Stimulated activated CD4-positive, alpha-beta T cell treated with anti-CD3 and anti-CD28 coated beads, TNF-alpha, amount 100 ng/mL, for 1 hour (primary cell): ENCODE data around the gene FRMD4A.
A peak's percentile ranks its signal among the peaks of the same experiment; 100 is the strongest.

ENCODE experiments used
- DNase-seq, 3 donors: peaks; one replicate each; pipeline ENCODE4 v3.0.0-alpha.2; 2020; ENCODE audit warnings: low read depth in 3 of 3, low spot score in 1 of 3

Gene FRMD4A

GRCh38 chr10:13712476-13712836, 618.3 kb downstream of the FRMD4A start:
- DNase-seq = no peak

GRCh38 chr10:13711291-13711690, 619.4 kb downstream of the FRMD4A start:
- no peak for DNase-seq

DNA sequence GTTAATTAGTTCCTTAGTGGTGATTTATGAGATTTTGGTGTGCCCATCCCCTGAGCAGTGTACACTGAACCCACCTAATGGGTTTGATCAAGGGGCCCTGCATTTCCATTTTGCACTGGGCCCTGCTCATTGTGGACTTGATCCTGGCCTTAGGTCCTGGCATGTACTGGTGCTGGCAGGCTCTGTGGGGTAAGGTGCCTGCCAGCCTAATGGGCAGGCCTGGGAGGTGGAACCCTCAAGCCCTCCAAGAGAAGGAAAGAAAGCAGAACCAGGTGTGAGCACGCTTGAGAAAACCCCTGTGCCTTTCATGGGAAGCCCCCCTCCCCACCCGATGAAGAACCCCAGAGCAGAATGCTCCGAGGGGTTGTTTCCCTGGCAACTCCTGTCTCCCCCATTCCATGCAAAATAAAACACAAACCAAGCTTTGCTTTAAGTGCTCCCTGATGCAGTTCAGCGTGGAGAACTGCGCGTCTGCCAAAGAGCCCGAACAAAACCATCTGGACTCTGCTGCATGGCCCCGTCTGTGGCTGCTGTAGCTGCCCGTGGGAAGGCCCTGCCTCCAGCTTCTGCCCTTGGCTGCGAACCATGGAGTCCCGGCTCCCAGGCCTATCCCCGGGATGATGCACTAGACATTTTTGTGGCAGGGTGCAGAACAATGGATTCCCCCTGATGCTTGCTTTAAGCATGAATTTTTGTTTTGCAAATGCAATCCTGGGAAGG, 620.6 kb downstream of the FRMD4A start:
- DNase-seq = no peak

GRCh38 chr10:13708256-13708990, 622.3 kb downstream of the FRMD4A start:
- DNase-seq = no peak

GRCh38 chr10:13707156-13707881, 623.4 kb downstream of the FRMD4A start:
- DNase-seq = peak in 1 of 3 donors; percentile 3

DNA sequence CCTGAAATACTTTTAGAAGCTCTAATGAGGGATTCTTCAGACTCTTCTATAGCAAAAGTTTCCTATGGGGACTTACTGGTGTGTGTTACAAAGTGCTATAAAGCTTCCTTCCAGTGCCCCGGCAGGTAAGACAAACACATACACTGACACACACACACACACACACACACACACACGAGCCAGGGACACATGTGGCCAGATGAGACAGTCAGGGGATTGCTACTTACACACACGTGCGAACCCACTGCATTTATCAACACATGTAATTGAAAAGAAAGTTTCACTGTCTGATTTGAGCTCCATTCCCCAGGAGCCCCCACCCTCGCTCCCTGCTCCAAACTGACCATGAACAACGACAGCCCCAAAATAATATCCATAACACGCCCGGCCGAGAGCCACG, 624.1 kb downstream of the FRMD4A start:
- no peak for DNase-seq

GRCh38 chr10:13706175-13706574, 624.5 kb downstream of the FRMD4A start:
- no peak for DNase-seq

DNA sequence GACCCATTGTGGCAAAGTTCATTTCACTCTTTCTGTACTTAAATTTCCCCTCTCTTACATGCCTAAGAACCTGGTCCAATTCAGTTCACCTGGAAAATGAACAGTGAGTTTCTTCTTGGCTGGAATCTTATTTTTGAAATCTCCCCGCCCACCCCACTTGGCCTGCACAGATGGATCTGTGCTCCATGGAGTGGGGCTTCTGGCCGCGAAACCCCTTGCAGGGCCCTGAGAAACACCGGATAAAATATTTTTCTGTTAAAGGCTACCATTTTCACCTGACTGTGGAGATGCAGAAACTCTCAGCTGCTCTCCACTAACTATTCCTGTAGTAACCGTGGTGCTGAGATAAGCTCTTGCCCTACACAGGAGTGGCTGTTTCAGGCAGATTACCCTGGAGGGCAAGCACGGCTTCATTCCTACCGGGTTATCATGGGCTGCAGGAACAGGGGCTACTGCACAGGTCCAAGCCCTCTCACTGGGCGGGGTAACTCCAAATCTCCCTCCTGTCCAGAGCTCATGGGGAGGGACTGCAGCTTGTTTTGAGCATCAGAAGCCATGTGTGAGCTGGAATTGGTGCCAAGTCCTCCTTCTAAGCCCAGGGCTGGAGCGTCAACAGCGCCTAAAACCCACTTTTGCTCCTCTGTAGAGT, 625.1 kb downstream of the FRMD4A start:
- no peak for DNase-seq

GRCh38 chr10:13704964-13705363, 625.8 kb downstream of the FRMD4A start:
- no peak for DNase-seq

DNA sequence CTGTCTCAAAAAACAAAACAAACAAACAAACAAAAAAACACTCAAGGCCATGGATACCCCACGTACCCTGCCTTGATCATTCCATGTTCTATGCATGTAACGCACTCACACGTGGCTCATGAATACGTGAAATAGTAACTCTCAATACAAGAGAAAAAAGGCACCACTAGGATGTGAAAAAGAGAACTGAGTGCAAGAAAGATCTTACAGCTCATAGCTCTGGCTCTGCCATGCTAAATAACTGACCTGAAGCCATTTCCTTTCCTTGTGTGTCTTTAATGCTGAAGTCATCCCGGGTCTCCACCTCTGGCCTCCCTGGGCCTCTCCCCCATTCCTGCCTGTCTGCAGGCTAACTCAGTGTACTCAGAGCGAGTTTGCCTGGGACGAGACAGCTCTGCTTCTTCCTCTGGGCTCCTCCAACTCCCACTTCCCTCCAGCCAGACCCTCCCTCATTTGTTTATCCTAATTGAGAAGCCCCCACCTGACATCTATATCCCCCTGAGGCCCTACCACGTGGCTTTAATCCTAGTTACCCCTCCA, 626.7 kb downstream of the FRMD4A start:
- no peak for DNase-seq

DNA sequence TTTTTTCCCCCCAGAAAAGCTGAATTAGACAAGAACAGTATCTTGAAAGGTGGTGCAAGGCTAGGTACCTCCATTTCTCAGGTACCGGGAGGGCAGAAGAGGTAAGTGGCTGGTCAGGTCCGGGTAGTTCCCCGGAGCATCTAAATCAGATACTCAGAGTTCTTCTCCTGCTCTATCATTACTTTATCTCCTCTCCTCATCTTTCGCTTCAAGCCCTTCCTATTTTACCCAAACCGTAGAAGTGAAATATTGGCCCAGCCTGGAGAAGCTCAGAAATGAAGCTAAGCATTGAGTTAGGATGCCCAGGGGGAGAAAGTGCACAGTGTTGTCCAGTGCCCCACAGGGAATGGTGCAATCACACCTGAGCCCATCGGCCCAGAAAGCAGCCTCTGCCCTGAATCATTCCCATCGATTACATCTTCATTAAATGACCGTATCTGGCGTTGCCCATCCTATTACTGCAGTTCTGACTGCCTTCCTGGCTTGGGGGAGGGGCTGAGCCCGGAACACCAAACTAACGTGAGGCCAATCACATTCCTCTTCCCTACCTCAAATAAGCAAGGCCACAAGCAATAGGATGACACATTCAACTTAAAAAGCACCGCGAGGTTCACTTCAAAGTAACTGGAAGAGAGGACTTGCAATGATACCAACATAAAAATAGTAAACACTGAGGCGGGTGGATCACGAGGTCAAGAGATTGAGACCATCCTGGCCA, 627.5 kb downstream of the FRMD4A start:
- no peak for DNase-seq

GRCh38 chr10:13701157-13701919, 629.4 kb downstream of the FRMD4A start:
- DNase-seq = no peak

GRCh38 chr10:13700473-13701144, 630.1 kb downstream of the FRMD4A start:
- no peak for DNase-seq

DNA sequence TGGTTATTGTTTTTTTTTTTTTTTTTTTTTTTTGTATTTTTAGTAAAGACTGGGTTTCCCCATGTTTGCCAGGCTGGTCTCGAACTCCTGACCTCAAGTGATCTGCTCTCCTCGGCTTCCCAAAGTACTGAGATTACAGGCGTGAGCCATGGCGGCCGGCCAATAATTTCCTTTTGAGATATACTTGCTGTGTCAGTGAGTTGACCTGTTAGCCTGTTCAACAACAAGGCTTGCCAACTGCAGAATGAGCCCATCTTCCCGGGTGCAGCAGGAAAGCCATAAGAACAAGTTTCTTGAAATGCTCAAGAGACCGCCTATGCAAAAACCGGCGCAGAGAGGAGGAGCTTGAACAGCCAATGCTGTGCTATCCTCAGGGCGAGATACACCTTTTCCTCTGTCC, 631.5 kb downstream of the FRMD4A start:
- DNase-seq = no peak

DNA sequence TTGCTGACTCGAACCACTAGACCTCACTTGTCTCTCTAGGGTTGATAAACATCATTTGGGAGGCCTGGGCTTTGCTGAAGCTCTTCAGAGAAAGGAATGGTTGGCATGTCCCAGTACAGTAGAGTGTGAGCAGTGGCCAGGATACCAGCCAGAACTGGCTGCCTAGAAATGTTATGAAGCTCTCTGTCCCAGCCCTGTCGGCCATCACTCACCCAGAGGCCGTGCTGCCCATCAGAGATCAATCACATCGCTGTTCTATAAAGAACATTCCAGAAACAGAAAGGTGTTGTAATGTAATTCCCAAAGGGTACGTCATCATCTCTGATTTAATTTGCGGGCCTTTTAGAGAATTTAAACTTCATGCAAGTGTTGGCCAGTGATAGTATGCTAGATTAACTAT, 632.5 kb downstream of the FRMD4A start:
- no peak for DNase-seq

DNA sequence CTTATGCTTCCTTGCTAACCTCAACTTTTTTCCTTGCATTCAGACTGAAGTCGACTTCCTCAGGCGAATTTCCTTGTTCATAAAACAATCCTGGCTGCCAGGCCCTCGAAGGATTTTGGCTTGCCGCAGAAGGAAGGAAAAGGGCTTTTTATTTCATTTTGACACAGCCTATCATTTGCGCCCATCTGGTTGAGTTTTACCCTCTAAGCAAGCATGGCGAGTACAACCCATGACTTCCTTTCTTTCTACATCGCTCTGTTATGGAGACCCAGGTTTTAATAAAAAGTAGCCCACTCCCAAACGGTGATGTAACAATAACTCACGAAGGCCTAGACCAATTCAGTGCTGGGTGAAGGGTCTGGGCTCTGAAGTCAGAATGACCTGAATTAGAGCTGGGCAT, 634.7 kb downstream of the FRMD4A start:
- no peak for DNase-seq

DNA sequence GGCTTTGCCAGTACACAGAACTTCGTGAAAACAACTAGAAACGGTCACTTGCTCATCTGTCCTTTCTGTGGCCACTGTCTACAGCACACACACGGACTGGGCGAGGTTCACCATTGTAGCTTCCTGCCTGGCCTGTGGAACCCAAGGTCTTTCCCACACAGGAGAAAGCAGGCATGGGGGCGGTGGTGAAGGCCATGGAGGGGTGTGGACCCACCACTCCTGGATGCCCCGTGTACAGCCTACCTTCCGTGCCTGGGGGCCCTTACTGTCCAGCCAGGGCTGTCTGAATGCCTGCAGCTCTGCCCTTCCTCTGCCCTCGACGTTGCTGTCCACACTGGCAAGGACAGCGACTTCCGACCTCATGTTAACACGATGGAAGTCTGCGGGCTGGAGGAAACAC, 635.1 kb downstream of the FRMD4A start:
- no peak for DNase-seq

DNA sequence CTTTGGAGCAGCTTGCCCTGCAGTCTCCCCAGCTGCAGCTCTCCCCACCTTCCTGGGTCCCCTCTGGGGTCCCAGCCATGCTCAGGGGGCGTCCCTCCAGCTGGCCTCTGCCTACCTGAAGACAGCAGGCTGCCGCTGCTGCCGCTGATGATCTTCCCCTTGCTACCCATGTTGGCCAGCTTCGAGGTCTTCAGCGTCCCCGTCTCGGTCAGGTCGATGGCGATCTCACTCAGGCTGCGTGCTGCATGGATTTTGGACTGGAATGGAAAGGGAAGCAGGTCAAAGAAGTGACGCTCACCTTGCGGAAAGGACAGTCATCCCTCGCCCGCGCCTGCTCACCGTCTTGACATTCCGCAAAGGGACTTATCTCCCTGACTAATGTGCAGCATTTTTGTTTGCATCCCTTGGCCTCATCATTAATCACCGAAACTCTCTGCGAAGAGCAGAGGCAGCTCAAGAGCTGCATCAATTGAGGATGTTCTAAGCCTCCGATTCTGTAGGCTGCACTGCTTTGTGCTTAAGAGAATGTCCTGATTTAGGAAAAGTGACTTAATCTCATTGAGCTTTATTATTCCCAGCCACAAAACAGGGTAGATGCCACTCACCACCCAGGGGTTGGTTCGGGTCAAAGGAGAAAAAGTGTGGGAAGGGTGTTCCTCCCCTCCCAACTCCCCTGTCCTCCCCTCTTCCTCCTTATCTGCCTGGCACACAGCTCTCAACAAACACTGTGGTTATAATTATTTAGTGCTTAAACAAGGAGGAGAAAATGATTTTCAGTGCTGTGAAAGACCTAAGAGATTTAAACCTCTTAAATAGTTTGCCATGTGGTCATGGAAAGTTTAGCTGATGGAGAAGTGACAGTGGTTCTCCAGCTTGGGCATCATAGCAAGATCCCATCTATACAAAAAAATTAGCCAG, 636.7 kb downstream of the FRMD4A start:
- no peak for DNase-seq
